ENCODE data around the gene FAM151A.

The FAM151A gene

DNA sequence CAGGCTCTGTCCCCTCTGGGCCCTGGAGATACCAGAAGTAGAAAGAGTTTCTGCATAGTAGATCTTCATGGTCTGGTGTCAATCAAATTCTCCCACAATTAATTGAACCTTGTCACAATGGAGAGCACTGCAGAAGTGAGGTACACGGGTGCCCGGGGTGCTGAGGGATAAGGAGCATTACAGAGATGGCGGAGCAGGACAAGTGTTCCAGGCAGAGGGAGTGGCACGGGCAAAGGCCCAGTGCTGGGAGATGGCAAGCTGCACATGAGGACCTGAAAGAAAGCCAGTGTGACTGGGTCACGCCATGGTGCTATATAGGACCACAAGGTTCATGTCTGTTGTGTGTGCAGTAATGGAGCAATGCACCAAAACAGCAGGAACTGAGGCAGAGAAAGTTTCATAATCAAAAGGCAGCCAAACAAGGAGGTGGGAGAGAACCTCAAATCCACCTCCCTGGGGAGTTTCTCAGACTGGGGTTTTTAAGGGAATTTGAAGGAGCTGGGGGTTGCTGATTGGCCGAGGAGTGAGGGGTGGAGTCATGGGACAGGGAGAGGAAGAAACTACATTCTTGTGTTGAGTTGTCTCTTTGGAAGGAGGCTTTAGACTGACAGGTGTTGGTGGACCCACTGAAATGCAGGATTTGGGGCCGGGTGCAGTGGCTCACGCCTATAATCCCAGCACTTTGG lies 47.6 kb downstream of the FAM151A start:
- DNase-seq = no peak

DNA sequence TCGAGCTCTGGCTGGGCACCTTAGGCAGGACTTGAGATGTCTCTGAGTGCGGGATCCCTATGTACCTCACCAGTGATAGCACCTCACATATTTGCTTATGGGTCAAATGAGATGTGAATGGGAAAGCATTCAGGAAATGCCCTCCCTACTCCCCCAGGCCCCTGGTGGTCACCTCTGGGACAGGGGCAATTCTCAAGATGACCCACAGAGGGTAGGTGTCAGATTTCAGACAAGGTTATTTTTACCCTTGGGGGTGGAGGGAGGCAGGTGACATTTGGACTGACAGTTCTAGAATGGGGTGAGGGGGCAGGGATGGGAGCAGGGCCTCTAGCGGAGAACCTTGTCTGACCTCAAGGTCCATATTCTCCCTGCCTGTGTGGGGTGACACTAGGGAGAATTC lies 48.2 kb downstream of the FAM151A start:
- DNase-seq = no peak

DNA sequence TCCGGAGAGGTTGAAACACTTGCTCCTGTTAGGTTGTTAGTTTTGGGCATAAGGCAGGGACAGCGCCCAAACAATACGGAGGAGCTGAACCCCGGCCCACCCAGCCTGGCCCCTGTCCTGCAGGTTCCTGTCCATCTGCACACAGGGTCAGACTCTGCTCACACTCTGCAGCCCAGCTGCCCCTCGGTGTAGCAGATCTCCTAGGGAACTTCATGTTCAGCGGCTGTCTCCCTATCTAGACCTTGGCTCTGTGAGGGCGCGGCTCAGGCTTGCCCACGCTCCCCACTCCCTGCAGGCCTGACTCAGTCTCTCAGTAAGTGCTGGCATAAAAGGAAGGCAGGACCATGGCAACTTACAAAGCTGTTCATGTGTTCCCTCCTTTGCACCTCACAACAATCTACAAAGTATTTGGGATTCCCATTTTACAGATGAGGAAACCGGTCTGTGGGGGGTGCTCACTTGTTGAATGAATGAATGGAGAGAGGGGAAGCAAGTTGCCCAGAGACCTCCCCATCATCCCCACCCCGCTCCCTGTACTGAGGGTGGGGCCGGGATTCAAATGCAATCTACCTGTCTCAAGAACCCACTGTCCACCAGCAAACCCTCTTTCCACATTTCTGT lies 49.1 kb downstream of the FAM151A start:
- no peak for DNase-seq

DNA sequence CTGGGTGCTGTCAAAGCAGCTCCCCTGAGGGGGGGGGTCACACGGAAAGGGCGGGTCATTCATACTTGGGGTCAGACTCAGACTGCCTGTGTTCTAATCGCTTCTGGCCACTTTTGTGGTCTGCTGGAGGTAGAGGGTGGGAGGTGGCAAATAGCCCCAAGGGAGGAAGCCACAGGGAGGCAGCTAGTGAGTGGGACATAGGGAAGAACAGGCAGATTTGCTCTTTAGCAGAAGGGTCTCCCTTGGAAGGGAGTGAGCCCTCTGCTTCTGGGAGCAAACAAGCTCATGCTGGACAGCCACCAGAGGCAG lies 50.8 kb downstream of the FAM151A start:
- no peak for DNase-seq

DNA sequence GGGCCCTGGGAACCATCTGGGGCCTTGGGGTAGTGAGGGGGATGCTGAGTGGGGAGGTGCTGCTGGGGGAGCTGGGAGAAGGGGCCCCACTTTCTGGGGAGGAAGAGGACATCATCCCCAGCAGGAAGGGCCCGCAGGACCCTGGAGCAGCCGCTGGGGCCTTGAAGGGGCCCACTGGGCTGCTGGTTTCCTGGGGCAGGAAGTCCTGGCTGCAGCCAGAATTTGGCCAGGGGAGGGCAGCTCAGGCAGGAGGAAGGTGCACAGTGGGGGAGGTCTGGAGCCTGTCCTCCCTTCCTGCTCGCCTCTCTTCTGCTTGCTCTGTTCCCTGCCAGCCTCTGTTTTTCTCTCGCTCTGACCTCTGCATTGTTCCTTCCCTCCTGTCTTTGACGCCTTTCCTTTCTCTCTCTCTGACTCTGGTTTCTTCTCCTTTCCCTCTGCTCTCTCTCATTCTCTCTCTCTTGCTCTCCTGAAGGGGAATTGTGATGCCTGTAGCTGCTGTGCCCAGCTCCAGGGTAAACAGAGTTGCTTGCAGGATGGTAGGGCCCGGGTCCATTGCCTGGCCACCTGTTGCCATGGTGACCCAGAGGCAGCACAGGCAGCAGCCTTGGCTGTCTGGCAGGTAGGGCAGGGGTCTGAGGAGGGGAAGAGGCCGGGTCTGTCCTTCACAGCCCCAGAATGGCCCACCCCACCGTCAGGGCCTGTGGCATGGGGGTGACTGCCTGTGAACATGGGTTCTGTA lies 51.4 kb downstream of the FAM151A start:
- DNase-seq = no peak

DNA sequence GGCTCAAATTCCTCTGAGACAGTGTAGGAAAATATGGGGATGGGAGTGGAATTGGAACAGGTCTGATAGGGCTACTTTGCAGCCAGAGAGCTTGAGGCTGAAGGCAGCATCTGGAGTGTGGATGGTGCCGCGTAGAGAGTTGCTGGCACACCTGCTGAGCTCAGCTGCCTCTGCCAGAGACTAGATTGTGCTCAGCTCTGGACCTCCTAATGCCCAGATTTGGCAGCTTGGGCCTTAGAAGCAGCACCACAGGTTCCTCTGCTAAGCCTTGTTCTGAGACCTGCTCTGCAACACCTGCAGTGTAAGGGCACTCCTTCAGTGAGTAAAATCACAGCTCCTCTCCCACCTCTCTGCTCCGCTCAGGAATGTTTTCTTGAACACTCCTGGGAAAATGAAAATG lies 52.0 kb downstream of the FAM151A start:
- DNase-seq = no peak

DNA sequence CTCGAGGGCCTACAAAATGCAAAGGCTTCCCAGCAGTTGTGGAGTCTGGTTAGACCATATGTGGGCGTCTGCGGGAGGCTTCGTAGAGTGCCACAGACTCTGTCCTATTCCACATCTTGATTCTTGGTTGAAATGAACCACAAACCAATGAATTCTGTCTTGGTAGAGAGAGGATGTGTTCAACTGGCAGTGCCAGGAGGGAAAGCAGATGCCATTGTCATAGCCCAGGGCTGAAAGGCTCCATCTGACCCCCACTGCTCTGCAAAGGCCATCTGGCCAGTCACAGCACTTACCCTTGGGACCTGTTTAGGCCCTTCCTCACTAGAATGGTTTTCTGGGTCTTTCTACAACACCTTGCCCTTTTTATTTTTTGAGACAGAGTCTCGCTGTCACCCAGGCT lies 53.2 kb downstream of the FAM151A start:
- DNase-seq = no peak

DNA sequence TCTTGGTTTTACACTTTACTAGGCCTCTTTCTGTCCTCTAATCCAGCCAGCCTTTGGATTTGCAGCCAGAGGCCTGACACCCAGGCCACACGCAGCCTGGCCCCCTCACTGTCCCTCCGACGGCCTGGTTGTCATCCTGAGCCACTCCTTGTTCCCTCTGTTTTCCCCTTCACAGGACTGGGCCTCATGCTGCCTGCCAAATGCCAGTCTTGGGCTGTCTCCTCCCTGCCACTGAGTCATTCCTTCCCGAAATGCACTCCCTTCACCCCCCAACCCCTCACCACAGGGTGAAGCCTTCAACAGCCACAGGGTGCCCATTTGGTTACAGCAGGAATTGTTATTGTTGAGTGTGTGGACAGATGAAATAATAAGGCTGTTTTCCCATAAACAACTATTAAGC lies 54.0 kb downstream of the FAM151A start:
- no peak for DNase-seq

DNA sequence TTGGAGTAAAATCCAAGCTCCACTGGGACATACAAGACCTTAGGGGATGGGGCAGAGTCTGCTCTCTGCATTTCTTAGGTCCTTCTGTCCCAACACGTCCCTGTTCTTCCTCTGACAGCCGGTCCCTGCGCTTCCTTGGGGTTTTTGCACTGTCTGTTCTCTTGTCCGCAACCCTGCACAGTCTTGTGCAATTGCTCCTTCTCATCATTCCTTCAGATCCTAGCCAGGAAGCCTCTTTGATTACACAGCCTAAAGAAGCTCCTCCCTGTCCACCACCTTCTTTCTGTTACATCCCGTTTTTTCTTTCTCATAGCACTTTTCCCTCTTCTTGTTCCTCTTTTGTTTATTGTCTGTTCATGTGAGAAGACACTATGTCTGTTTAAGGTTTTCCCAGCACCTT lies 55.4 kb downstream of the FAM151A start:
- no peak for DNase-seq

DNA sequence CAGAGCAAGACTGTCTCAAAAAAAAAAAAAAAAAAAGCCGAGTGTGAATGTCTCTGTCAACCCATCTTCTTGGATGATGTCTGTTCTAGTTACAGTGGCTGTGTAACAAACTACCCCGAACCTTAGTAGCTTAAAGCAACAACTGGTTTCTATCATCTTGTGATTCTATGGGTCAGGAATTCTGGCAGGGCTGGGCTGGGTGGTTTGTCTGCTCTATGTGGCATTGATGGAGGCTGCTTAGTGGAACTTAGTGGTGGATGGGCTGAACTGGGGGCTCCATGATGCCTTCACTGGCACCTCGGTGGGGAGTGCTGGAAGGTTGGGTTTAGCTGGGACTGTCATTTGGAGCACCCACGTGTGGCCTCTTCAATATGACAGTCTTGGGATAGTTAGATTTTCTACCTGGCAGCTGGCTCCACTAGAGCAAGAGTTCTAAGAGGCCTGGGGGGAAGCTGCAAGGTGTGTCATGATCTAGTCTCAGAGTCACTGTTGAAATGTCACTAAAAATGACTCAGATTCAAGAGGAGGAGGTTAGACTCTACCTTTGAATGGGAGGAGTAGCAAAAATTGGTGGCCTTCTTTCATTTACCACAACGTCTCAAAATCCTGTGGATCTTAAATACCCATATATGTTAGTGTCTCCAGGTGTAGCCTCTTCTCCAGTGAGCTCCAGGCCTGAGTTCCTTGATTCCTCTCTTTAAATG lies 56.7 kb downstream of the FAM151A start:
- DNase-seq = no peak

DNA sequence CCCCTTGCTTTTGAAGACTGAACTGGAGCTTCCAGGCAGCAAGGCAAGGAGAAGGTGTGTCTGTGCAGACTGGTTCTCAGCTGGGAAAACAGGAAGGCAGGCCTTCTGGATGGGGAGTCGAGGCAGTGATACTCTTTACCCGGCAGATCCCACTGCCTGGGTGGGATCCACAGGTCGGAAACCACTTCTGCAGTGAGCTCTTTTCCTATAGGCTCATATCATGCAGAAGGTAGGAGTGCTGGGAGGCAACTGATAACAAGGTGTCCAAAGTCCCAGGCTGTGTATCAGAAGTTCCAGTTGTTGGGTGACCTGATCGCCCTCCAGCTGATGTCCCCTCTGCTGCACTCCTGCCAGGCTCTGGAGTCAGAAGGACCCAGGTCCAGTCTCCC lies 58.2 kb downstream of the FAM151A start:
- no peak for DNase-seq

DNA sequence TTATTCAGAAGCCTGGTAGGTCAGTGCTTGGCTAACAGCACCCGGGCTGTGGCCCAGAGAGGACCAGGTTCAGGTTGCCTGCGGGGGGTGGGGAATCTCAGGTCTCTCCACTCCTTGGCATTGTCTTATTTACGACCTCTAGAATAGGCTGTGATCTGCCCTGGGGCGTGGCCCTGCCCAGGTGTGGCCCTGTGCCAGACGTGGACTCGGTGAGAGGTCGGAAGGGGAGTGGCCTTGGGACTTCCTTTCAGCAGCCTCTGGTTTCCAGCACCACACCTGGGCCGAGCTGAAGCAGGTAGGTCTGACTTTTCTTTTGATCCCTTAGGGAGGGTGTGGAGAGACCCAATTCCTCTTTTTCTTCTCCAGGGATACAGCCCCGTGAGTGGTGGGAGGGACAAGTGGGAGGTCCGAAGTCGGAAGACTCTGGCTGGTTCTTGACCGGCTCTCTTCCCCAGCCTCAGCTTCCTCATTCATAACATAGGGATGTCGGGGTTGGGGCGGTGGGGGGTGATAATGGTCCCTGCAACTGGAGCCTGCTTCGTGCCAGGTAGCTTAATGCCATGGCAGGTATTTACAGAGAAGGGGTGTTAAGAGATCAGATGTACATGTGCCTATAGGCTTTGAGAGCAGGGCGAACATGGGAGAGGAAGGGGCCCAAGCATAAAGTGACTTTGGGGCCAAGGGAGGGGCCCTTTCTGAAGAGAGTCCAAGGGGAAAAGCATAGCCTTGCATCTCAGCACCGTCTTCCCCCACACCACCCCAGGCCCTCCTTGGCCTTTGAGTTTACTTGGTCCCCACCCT lies 58.8 kb downstream of the FAM151A start:
- no peak for DNase-seq

DNA sequence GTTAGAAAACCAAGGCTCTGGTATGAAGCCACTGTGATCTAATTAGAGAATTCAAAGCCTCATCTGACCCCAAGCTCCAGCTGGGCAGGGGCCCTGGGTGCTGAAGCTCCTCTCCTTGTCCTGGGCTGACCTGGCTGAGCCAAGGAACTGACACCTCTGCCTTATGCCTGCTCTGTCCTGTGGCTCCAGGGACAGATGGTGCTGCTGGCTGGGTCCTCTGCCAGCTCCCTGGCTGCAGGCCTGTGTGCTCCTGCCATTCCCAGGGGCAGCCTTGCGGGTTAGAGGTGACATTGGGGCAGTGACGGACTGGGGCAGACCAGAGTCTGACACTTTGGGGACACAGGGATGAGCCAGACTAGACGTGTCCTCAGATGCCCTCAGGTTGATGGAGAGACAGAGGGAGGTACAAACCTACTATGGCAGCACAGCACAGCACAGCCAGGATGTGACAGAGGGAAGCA lies 63.5 kb downstream of the FAM151A start:
- DNase-seq = no peak

Measured in cerebellar nuclear complex (tissue), 1 donor.